LNCAP (cell line): ENCODE data around the gene CRB3.
A peak's percentile ranks its signal among the peaks of the same experiment; 100 is the strongest.

Experiments
- CTCF ChIP-seq: fragments of 450-650 bp; IDR thresholded peaks from 2 replicates; pipeline ENCODE4 v1.5.1; 2017; ENCODE audit warnings: mild to moderate bottlenecking

Gene CRB3

GRCh38 chr19:6464070-6464873 is at the start of gene CRB3:
Gene CRB3, plus strand, starts transcription at chr19:6464271. Its CDS starts 431 bp downstream, at chr19:6464702.
- TF ChIP-seq CTCF = no peak

GRCh38 chr19:6414793-6415590 is 49.1 kb upstream of the CRB3 start:
- no peak for TF ChIP-seq CTCF

GRCh38 chr19:6415591-6416190 is 48.4 kb upstream of the CRB3 start:
- no peak for TF ChIP-seq CTCF

- TF ChIP-seq CTCF = no peak
These were observed 47.2 kb upstream of the CRB3 start for GRCh38 chr19:6416658-6417405.

GRCh38 chr19:6417713-6418561 is 46.1 kb upstream of the CRB3 start:
- TF ChIP-seq CTCF = peak; percentile 54

- no peak for TF ChIP-seq CTCF
These were observed 45.5 kb upstream of the CRB3 start for GRCh38 chr19:6418562-6418932.
